Thyroid gland (tissue), 4 donors: ENCODE results near the gene SLC25A6. TPM values are rescaled to one million over a fixed set of nuclear protein-coding genes. Genes with fewer than 3 reads are reported as not detected.
"Not testable (repeated sequence)": the region's sequence is repeated elsewhere in the genome, so short reads cannot be mapped to it uniquely, and the experiment has no call there.

ENCODE experiments used
- DNase-seq, 2 donors: peaks; one replicate each; pipeline ENCODE4 v3.0.0-alpha.2; 2019
- H3K27ac ChIP-seq, 3 donors: fragments of 200-600 bp; sonication (generic); 1 replicate in 2 of 3; 2 replicates in 1 of 3; pipeline ENCODE4 v1.5.1; 2016 to 2019; ENCODE audit warnings: mild to moderate bottlenecking in 1 of 3, moderate library complexity in 1 of 3
- H3K27me3 ChIP-seq: fragments of 200-600 bp; sonication (generic); one replicate; pipeline ENCODE4 v1.5.1; 2019
- H3K36me3 ChIP-seq, 2 donors: fragments of 200-600 bp; sonication (generic); one replicate each; pipeline ENCODE4 v1.5.1; 2016 to 2019
- H3K4me1 ChIP-seq, 2 donors: fragments of 200-600 bp; sonication (generic); one replicate each; pipeline ENCODE4 v1.5.1; 2017 to 2019
- H3K4me3 ChIP-seq, 3 donors: fragments of 200-600 bp; sonication (generic); replicated peaks in 1 of 3; 1 replicate in 2 of 3; 2 replicates in 1 of 3; pipeline ENCODE4 v1.5.1; 2016; ENCODE audit warnings: mild to moderate bottlenecking in 1 of 3
- H3K9me3 ChIP-seq: fragments of 200-600 bp; sonication (generic); one replicate; pipeline ENCODE4 v1.5.1; 2017
- POLR2A ChIP-seq, 2 donors: fragments of 450-650 bp; IDR thresholded peaks; one replicate each; pipeline ENCODE4 v1.6.1; 2017; ENCODE audit warnings: antibody characterized with exemption in 2 of 2, mild to moderate bottlenecking in 2 of 2, moderate library complexity in 1 of 2
- WGBS, 2 donors: methylation state at CpG; one replicate each; pipeline ENCODE4 v1.1.5; 2017; 5-methylcytosine and 5-hydroxymethylcytosine counted together
- intact Hi-C: fragments of 100-400 bp; cut with DNase I; formaldehyde crosslinking; loops from one replicate; pipeline ENCODE4 v1.15.1; 2023
- total RNA-seq, 4 donors: library from RNA; depleted of rRNA; stranded (reverse); fragments of >200 nt; gene quantifications; one replicate each; pipeline ENCODE4 v1.2.3, GENCODE V29; 2016
- TF ChIP-seq, protein P1 (sequence below), 6 experiments: fragments of 200-600 bp in 3 of 6; fragments of 450-650 bp in 3 of 6; sonication (generic) in 3 of 6; IDR thresholded peaks; one replicate each; pipeline ENCODE4 v1.5.1; 2016 to 2019; ENCODE audit warnings: antibody characterized with exemption in 6 of 6, mild to moderate bottlenecking in 2 of 6, inconsistent platforms in 1 of 6, moderate library complexity in 1 of 6

Gene SLC25A6
- total RNA-seq, 4 donors from 2014 or later: 219 to 397 (median 320) TPM

- Histone ChIP-seq H3K4me1 (no peaks in the 10 kb centered on the region), H3K27me3 (no peaks in the 10 kb centered on the region), H3K9me3 (no peaks in the 10 kb centered on the region), H3K36me3 (peaks cover 9 to 15% of the 10 kb centered on the region in 2 donors), H3K27ac (no peak overlapping the region), H3K4me3 (no peak overlapping the region)
- DNase-seq: no peak
- TF ChIP-seq POLR2A (IDR thresholded peaks at IDR 0.05): no peak
- TF ChIP-seq, protein P1, sequence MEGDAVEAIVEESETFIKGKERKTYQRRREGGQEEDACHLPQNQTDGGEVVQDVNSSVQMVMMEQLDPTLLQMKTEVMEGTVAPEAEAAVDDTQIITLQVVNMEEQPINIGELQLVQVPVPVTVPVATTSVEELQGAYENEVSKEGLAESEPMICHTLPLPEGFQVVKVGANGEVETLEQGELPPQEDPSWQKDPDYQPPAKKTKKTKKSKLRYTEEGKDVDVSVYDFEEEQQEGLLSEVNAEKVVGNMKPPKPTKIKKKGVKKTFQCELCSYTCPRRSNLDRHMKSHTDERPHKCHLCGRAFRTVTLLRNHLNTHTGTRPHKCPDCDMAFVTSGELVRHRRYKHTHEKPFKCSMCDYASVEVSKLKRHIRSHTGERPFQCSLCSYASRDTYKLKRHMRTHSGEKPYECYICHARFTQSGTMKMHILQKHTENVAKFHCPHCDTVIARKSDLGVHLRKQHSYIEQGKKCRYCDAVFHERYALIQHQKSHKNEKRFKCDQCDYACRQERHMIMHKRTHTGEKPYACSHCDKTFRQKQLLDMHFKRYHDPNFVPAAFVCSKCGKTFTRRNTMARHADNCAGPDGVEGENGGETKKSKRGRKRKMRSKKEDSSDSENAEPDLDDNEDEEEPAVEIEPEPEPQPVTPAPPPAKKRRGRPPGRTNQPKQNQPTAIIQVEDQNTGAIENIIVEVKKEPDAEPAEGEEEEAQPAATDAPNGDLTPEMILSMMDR (IDR thresholded peaks at IDR 0.05): no peak
- whole genome bisulfite sequencing, 2 donors: 98% methylated on average over 15 to 16 of the region's 19 CpGs
- intact Hi-C loops: no loop called here
Measured at GRCh38 chrX:1433646-1434357, 41.9 kb upstream of the SLC25A6 start.

DNA sequence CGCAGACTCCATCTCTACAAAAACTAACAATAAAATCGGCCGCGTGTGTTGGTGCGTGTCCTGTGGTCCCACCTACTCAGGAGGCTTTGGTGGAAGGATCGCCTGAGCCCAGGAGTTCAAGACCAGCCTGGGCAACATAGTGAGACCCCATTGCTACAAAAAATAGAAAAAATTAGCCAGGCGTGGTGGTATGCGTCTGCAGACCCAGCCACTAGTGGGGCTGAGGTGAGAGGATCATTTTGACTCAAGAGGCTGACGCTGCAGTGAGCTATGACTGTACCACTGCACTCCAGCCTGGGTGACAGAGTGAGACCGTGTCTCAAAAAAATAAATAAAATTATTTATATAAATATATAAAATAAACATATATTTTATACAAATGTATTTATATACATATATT is 38.5 kb upstream of the SLC25A6 start:
- no peaks in the 10 kb centered on the region for H3K9me3 ChIP-seq
- no peak overlapping the region for H3K27ac ChIP-seq
- no peaks in the 10 kb centered on the region for H3K27me3 ChIP-seq
- peaks cover 4 to 10% of the 10 kb centered on the region in 2 donors for H3K36me3 ChIP-seq
- WGBS, 2 donors: 94 to 98% methylated on average over 10 of the region's 10 CpGs
- no peak for DNase-seq
- intact Hi-C loops: no loop called here
- TF ChIP-seq POLR2A (IDR thresholded peaks at IDR 0.05): no peak
- TF ChIP-seq, protein P1 (IDR thresholded peaks at IDR 0.05): no peak
- H3K4me1 ChIP-seq: no peaks in the 10 kb centered on the region
- H3K4me3 ChIP-seq: no peak overlapping the region

GRCh38 chrX:1427756-1428155 is 35.8 kb upstream of the SLC25A6 start:
- peaks cover under 1 to 16% of the 10 kb centered on the region in 2 donors for H3K36me3 ChIP-seq
- 94 to 95% methylated on average over 30 to 32 of the region's 32 CpGs for WGBS, 2 donors

GRCh38 chrX:1426321-1426720 is 34.4 kb upstream of the SLC25A6 start:
- H3K4me1 ChIP-seq, DNase-seq, H3K27ac ChIP-seq, H3K9me3 ChIP-seq, H3K27me3 ChIP-seq, H3K4me3 ChIP-seq, intact Hi-C loops: not testable (repeated sequence)
- 91 to 93% methylated on average over 16 of the region's 16 CpGs for WGBS, 2 donors
- H3K36me3 ChIP-seq: peaks cover 14 to 16% of the 10 kb centered on the region in 2 donors

More at GRCh38 chrX:1427756-1428155, 35.8 kb upstream of the SLC25A6 start:
- Histone ChIP-seq H3K27me3 (no peaks in the 10 kb centered on the region), H3K9me3 (no peaks in the 10 kb centered on the region), H3K27ac (no peak overlapping the region), H3K4me3 (no peak overlapping the region), H3K4me1 (no peaks in the 10 kb centered on the region)
- DNase-seq: no peak
- TF ChIP-seq POLR2A (IDR thresholded peaks at IDR 0.05): no peak
- TF ChIP-seq, protein P1 (IDR thresholded peaks at IDR 0.05): no peak
- intact Hi-C loops: no loop called here

DNA sequence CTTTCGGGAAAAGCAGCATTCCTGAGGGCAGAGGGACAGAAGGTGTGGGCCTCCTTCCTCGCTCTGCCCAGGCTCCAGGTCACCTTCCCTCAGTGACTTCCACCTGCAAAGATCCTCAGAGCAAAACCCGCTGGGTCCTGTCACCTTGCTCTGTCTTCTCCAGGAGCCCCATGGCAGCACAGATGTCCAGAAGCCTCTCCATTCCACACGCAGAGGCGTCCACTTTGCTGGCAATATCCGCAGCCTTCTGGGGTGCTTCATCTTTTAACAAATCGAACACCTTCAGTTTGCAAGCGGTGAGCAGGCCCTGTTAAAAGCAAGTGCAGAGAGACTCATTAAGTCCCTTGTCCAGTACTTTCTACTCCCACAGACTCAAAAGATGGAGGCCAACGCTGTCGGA is 33.5 kb upstream of the SLC25A6 start:
- no peak for TF ChIP-seq POLR2A (IDR thresholded peaks at IDR 0.05)
- TF ChIP-seq, protein P1 (IDR thresholded peaks at IDR 0.05): no peak
- Histone ChIP-seq H3K27ac (no peak overlapping the region), H3K9me3 (no peaks in the 10 kb centered on the region), H3K4me1 (no peaks in the 10 kb centered on the region), H3K27me3 (no peaks in the 10 kb centered on the region), H3K4me3 (no peak overlapping the region), H3K36me3 (peaks cover 16% of the 10 kb centered on the region in 2 donors)
- DNase-seq: no peak
- intact Hi-C loops: no loop called here
- 79% methylated on average over 10 of the region's 10 CpGs for WGBS, 2 donors
